M059J (cell line): ENCODE results near the gene SERINC5. TPM values are rescaled to one million over a fixed set of nuclear protein-coding genes. Genes with fewer than 3 reads are reported as not detected.
"Not testable (repeated sequence)": the region's sequence is repeated elsewhere in the genome, so short reads cannot be mapped to it uniquely, and the experiment has no call there.

Experiments used
- DNase-seq: peaks from one replicate; pipeline ENCODE4 v3.0.0-alpha.2; 2012; ENCODE audit warnings: low read depth
- total RNA-seq: library from RNA; depleted of rRNA; stranded (reverse); fragments of >200 nt; shearing (Covaris generic); gene quantifications from 2 replicates; pipeline ENCODE4 v1.2.3, GENCODE V29; 2014

SERINC5 gene
- total RNA-seq, 1 experiment from 2014 or later, result 13.5 TPM

- DNase-seq, result no peak
These were observed 83.7 kb downstream of the SERINC5 start for GRCh38 chr5:80172067-80172695.

DNA sequence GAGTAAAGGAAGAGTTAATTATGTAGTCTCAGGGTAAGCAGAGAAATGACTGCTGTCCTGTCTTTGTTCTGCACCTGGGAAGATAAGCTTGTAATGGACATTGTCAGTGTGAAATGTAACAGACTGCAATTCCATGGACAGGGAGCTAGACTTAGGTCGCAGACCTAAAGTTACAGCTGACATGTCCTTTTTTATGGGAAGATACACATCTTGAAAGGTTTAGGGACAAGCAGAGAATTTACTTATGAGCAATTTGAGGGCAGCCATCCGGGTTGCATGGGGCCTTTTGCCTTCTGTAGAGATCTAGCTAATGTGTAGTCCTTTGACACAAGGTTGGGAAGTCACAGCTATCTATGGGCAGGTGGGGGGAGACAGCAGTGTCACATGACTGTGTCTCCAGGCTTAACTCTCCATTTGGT lies 85.7 kb downstream of the SERINC5 start:
- no peak for DNase-seq

DNA sequence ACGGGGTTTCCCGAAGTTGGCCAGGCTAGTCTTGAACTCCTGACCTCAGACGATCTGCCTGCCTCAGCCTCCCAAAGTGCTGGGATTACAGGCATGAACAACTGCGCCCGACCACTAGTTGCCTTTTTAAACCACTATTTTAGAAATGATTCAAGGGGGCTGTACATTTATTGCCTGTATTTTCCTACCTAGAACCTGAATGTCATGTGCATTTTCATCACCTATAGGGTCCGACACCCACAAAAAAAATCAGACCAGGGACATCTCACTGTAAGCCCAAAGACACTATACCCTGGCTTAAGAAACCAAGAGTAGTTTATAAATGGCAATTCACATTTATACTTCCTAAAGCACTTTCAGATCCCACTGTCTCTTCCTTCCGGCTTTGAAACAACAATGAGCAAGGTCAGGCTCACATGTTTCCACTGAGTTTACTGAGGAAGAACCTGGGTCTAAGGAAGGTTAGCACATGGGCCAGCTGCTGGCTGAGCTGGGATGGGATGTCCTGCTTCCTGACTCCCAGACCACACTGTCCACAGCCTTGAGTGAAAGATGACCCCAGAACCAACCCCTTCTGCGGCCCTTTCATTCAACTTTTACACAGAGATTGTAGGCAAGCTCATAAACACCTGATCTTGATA lies 87.3 kb downstream of the SERINC5 start:
- DNase-seq, result no peak

GRCh38 chr5:80165452-80165851 lies 90.4 kb downstream of the SERINC5 start:
- DNase-seq, result no peak

GRCh38 chr5:80161165-80161564 lies 94.7 kb downstream of the SERINC5 start:
- DNase-seq, result no peak

DNA sequence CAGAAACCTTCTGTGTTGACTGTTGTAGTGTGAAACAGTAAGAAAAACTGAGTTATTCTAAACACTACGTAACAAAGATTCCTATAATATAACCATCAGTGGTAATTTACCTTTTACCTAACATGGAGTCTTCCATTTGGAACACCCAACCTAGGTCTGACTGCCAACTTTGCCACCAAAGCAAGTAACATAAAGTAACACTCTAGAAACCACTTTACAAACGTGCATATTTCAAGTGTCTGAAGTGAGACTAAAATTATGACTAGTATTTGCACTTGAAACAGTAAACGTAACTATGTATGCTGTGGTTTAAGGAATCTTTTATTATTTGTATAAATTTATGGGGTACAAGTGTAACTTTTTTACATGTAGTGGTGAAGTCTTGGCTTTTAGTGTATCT lies 95.6 kb downstream of the SERINC5 start:
- DNase-seq, result no peak

DNA sequence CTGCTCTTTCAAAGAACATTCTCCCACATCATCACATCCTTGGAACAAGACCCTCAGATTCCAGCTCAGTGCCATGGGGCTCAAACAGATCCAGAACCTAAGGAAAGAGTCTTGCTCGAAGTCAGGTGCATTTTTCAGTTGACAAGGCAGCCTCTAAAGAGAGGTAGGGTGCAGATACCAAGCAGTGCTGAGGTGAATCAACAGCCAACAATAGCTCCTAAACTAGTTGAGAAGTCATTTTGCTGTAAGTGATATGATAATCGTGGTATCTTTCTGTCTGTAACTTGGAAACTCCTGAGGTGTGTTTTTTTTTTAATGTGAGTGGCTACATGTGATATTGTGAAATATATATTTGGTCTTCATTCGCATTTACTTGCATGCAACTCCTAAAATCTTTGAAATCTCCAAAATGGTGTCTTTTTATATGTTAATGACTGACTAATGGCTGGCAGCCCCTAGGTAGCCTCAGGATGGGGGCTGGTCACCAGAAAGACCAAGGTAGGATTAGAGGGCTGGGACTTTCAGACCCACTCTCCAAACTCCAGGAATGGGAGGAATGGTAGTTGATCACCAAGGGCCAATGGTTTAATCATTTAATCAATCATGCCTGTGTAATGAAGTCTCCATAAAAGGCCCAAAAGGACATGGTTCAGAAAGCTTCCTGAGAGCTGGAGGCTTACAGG lies 96.6 kb downstream of the SERINC5 start:
- no peak for DNase-seq

DNA sequence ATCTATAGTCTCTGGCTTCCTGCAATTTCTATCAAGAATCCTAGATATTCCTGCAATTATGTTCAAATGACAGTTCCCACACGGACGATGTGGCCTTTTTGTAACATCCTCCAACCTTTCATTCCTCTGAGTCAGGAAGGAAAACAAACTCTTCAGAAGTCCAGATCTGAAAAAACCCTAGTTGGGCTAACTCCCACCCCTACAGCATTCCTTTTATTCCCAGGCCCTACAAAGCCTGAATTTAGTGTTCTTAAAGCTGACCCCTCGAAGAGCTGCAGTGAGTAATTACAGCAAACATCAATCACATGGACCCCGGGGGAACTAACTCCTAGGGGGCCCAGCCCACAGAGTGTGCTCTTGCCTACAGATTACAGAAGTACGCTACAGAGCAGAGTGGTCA lies 99.7 kb downstream of the SERINC5 start:
- DNase-seq, result no peak

- no peak for DNase-seq
These were observed 101.1 kb downstream of the SERINC5 start for GRCh38 chr5:80154749-80155148.

GRCh38 chr5:80154289-80154688 lies 101.6 kb downstream of the SERINC5 start:
- not testable (repeated sequence) for DNase-seq

- no peak for DNase-seq
These were observed 102.2 kb downstream of the SERINC5 start for GRCh38 chr5:80153586-80154126.

- DNase-seq, result no peak
These were observed 103.1 kb downstream of the SERINC5 start for GRCh38 chr5:80152778-80153177.

DNA sequence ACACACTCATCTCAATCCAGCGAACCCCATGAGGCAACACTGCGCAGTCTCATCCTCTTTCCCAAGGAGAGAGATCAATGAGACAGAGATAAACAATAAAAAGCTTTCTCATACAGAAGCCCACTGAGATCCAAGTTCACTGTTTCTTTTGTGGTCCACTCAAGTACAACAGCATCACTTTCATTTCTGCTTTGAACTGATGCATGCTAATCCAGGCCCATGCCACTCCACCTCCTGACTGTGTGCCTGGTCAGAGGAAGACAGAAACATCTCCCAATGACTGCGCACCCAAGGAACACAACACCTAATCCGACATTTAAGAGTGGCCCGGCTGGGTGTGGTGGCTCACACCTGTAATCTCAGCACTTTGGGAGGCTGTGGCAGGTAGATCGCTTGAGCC lies 104.0 kb downstream of the SERINC5 start:
- DNase-seq, result no peak

DNA sequence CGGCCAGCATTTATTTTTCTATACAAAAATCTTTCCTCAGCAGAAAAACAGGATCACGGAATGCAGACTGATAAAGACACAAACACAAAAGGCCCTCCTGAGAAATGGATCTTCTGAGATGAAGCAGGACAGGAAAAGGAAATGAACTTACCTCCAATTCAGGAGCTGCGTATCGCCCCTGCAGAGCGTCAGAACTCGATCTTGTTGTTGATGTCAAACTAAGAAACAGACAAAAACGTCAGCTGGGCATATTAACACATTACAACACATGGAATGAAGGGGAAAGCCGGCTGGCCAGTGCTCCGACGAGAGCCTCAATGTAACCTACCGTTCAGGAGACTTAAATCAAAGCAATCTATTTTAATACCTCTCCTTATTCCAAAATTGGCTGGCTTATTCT lies 105.1 kb downstream of the SERINC5 start:
- DNase-seq, result no peak

DNA sequence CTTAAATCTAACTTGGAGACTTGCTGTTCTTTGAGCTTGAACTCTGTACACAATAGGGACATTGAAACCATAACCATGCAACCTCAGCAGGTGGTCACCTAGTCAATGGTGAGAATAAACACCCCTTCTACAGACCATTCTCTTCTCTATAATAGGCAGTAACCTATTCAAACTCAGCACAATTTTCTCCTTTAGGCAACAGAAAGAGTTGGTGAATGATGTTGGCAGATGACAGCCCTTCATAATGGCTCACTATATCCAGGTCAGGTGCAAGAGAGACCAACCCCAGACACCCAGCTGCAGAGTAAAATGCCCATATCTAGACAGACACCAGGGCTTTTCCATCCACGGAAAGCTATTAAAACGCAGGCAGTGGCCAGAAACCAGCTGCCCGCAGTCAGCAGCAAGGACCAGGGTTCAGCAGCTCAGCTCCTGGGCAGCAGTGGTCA lies 106.7 kb downstream of the SERINC5 start:
- DNase-seq, result no peak

DNA sequence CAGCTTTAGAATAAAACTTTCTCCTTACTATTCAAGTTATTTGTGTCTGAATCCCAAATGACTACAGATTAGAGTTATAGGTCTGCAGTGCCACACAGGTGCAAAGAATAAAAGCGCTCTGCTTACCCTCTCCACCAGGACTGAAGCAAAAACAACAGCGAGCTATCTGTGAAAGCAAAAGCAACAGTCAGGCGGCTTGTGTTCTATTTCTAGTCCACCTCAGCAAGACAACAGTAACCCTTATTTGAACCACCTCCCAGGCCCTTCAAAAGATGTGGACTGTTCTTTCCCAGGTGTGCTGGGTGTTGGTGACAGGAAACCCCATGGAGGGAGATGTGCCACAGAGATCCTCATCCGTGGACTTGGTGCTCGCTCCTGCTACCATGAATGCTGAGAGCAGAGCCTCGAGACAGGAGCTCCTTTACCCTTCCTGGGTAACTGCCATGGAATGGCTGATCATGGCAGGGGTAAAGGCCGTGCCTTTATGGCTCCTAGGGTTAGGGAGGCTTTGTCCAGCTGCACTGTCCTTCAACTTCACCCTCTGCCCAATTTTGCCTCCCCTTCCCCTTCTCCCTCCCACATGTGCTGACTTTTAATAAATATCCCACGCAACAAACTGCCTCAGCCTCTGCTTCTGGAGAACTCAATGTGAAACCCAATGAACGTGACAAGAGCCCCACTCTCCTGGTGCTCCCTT lies 108.6 kb downstream of the SERINC5 start:
- no peak for DNase-seq

DNA sequence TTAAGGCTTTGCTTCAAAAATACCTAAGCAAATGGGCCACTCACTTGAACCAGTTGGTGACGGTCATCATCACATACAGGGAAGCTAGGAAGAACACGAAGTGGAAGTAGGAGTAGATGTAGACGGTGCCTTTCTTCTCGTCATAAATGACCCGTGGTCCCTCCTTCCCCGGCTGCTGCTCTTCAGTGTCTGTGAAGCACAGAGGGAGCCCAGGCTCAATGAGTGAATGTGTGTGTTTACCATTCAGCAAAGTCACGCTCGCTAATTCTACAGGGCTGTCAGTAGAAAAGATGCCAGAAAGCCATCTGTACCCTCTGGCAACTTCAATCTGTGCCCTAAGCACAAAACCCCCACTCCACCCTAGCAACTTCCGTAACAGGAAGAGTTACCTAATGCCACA lies 109.8 kb downstream of the SERINC5 start:
- no peak for DNase-seq

DNA sequence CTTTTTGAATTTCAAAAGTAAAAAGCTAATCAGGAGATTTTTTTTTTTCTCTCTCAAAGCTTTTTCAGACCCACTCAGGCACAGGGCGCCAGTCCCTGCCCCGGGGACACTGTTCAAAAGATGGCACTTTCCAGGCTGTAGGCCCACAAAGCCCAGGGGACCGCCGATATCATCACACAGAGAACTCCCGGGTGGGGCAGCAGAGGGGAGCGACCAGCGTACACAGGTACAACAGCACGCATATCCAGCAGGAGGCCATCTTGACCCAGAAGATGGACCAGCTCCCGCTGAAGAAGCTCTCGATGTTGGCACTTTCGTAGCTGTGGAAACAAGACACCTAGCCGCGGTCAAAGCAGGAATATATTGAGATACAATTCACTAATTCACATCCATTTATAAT lies 112.4 kb downstream of the SERINC5 start:
- no peak for DNase-seq

GRCh38 chr5:80142996-80143395 lies 112.9 kb downstream of the SERINC5 start:
- no peak for DNase-seq

- no peak for DNase-seq
These were observed 114.2 kb downstream of the SERINC5 start for GRCh38 chr5:80141681-80142080.

GRCh38 chr5:80141147-80141671 lies 114.6 kb downstream of the SERINC5 start:
- no peak for DNase-seq

GRCh38 chr5:80140496-80140895 lies 115.4 kb downstream of the SERINC5 start:
- DNase-seq, result no peak
